VCaP (cell line): ENCODE data around the gene PLEKHG3.

ENCODE experiments used
- H3K27ac ChIP-seq: fragments of 450-650 bp; 2 replicates; pipeline ENCODE4 v1.5.1; 2017
- CTCF ChIP-seq: fragments of 450-650 bp; conservative IDR thresholded peaks from 2 replicates; pipeline ENCODE4 v1.5.1; 2017; ENCODE audit warnings: mild to moderate bottlenecking, moderate library complexity

The PLEKHG3 gene

GRCh38 chr14:64773046-64773445 is 68.8 kb downstream of the PLEKHG3 start:
- no peak for TF ChIP-seq CTCF

GRCh38 chr14:64773577-64773976 is 69.4 kb downstream of the PLEKHG3 start:
- TF ChIP-seq CTCF = no peak
- no peak overlapping the region for H3K27ac ChIP-seq

More at GRCh38 chr14:64773046-64773445, 68.8 kb downstream of the PLEKHG3 start:
- H3K27ac ChIP-seq = no peak overlapping the region

GRCh38 chr14:64774272-64774671 is 70.0 kb downstream of the PLEKHG3 start:
- no peak overlapping the region for H3K27ac ChIP-seq
- TF ChIP-seq CTCF = no peak

- TF ChIP-seq CTCF = no peak
Observed at GRCh38 chr14:64775081-64775777, 71.0 kb downstream of the PLEKHG3 start.

GRCh38 chr14:64777461-64777860 is 73.2 kb downstream of the PLEKHG3 start:
- no peak overlapping the region for H3K27ac ChIP-seq
- no peak for TF ChIP-seq CTCF

More at GRCh38 chr14:64775081-64775777, 71.0 kb downstream of the PLEKHG3 start:
- H3K27ac ChIP-seq = no peak overlapping the region

GRCh38 chr14:64778104-64778754 is 74.0 kb downstream of the PLEKHG3 start:
- no peak overlapping the region for H3K27ac ChIP-seq

More at GRCh38 chr14:64778104-64778754, 74.0 kb downstream of the PLEKHG3 start:
- no peak for TF ChIP-seq CTCF
